ENCODE measurements around the gene PSD4.

Gene PSD4

DNA sequence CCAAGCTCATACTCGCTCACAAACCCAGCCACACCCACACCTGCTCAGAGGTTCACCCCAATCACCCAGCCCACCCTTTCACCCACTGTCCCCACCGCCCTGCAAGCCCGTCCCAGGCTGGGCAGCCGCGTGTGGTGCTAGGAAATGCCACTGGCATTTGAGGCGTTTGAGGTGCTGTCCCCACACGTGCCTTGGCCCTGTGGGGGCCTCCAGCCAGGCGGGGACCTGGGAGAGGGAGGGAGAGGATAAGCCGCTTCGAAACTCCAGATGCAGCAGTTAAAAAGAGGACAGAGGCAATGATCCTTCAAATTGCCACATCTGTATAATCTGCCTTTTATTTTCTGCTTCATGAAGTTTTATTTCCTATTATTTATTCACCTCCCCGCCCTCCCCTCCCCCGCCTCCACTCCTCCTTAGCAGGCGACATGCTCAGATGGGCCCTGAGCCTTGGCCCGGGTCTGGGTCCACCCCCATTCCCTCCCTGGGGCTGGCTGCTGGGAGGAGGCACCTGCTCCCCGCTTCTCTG is 35.9 kb downstream of the PSD4 start:
- no peak for DNase-seq

DNA sequence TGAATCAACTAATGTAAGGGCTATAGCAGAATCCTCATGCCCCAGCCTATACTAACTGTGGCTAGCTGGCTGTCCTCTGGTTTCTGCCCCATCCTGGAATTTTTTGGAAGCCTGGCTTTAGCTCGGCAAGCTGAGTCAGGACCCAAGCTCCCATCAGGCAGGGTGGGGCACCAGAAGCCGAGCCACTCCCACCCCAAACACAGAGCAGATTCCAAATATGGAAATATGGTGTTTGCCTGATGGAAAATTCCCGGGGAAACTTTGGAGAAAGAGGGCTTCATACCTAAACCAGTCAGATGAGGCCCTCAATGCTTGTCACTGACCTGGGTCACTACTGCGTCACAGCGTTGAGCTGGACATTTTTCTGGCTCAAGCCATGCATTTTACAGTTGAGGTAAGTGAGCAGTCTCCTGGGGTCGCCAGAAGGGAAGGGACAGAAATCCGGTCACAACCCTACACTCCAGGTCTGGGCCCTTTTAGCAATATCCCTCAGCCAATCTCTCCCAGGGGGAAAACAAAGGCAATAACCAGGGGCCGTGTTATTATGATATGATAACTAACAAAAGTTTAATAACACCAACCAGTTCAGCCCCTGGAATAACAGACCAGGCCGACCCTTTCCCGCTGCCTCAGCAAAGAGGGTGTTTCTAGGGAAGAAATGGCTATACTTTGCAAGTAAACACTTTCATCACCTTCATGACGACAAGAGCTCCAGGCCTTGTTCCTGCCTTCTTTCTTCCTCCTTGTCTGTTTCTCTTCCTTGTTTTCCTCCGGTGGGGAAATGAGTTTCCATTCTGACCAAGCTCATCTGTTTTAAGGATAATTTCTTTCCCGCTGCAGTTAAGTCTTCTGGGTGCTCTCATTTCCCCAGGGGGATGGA is 37.7 kb downstream of the PSD4 start:
- no peak for DNase-seq

- DNase-seq, result peak; percentile 63
These were observed 38.7 kb downstream of the PSD4 start for GRCh38 chr2:113212245-113213060.

GRCh38 chr2:113213061-113213930 is 39.5 kb downstream of the PSD4 start:
- no peak for DNase-seq

GRCh38 chr2:113214141-113214540 is 40.4 kb downstream of the PSD4 start:
- no peak for DNase-seq

DNA sequence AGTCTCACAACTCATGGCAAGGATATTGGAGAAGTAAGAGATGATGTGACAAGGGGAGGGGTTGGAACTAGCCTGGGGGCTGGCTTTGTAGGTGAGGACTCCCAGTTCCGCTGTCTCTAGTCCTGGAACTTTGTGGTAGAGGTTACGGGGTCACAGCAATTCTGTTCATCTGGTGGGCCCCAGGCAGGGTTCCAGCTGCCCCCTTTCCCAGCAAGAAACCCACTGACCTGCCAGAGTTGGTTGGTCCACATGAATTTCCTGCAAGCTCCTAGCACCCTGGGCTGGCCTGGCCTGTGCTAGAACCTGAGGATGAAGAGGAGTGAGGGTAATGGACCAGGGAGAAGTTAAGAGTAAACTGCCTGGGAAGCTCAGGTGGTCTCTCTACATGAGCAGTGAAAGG is 41.3 kb downstream of the PSD4 start:
- DNase-seq, result no peak

GRCh38 chr2:113216321-113216720 is 42.5 kb downstream of the PSD4 start:
- no peak for DNase-seq

GRCh38 chr2:113216891-113217454 is 43.2 kb downstream of the PSD4 start:
- DNase-seq, result no peak

- DNase-seq, result no peak
These were observed 43.9 kb downstream of the PSD4 start for GRCh38 chr2:113217455-113218282.

- DNase-seq, result no peak
These were observed 44.7 kb downstream of the PSD4 start for GRCh38 chr2:113218283-113219091.

GRCh38 chr2:113219092-113219441 is 45.3 kb downstream of the PSD4 start:
- DNase-seq, result no peak

GRCh38 chr2:113219525-113219888 is 45.7 kb downstream of the PSD4 start:
- no peak for DNase-seq

- DNase-seq, result no peak
These were observed 46.3 kb downstream of the PSD4 start for GRCh38 chr2:113219889-113220641.

GRCh38 chr2:113220970-113221708 is 47.4 kb downstream of the PSD4 start:
- no peak for DNase-seq

DNA sequence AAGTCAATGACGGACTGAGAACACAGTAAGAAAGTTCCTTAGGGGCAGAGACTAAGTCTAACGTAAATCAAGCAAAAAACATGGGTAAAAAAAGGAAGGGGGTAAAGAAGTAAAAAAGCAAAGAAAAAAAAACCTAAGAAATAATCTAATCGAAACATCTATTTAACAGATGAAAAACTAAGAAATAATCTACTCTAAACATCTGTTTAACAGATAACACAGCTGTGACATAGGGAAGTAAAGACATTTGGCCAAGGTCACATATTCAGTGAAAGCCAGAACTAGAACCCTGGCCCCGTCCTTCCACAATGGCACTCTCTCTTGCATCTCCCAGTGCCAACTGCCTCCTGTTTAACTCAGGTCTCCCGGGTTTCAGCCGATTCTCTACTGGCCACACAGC is 48.1 kb downstream of the PSD4 start:
- no peak for DNase-seq

GRCh38 chr2:113223813-113224212 is 50.0 kb downstream of the PSD4 start:
- no peak for DNase-seq

- DNase-seq, result no peak
These were observed 51.0 kb downstream of the PSD4 start for GRCh38 chr2:113224647-113225236.

All from COR-L47 (cell line).